GM13977 (cell line): Measurements from ENCODE around the gene MCTP2.
"Not testable (repeated sequence)": the region's sequence is repeated elsewhere in the genome, so short reads cannot be mapped to it uniquely, and the experiment has no call there.

ENCODE experiments used
- DNase-seq: peaks from one replicate; pipeline ENCODE4 v3.0.0; 2012; ENCODE audit warnings: low spot score
- CTCF ChIP-seq: IDR thresholded peaks from 2 replicates; pipeline ENCODE4 v1.5.1; 2012; ENCODE audit warnings: mild to moderate bottlenecking, control low read depth; ENCODE audit not compliant: insufficient read depth; ENCODE audit errors: extremely low read depth, missing control alignments
- in situ Hi-C: fragments of 300-500 bp; cut with MboI; formaldehyde crosslinking; loops from one replicate; pipeline ENCODE4 v1.12.0; 2022; ENCODE audit warnings: low sequenced_read_pairs, low pct_unique_long_range_greater_than_20kb, mixed read lengths, inconsistent platforms; ENCODE audit not compliant: unreplicated experiment

MCTP2 gene

DNA sequence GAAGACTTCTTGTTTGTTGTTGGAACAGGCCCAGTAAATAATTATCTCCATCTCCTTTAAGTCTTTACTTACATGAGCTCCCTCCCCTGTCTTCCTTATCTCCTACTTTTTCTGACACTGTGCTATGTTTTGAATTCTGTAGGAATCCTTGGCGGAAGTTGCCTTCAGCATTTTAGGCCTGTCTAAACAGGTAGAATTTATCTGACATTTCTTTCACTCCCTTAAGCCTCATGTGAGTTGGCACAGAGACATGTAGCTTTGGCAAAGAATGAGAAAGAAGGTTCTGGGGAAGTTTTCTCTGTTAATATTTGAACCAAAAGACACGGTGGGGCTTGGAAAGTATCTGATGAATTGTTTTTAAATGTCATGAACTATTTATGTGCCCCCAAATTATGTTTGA lies 8.1 kb downstream of the MCTP2 start:
- DNase-seq, result no peak
- TF ChIP-seq CTCF, result no peak
- in situ Hi-C loops, result no loop called here

GRCh38 chr15:94240480-94240879 lies 9.1 kb downstream of the MCTP2 start:
- DNase-seq, result no peak
- in situ Hi-C loops, result no loop called here
- no peak for TF ChIP-seq CTCF

DNA sequence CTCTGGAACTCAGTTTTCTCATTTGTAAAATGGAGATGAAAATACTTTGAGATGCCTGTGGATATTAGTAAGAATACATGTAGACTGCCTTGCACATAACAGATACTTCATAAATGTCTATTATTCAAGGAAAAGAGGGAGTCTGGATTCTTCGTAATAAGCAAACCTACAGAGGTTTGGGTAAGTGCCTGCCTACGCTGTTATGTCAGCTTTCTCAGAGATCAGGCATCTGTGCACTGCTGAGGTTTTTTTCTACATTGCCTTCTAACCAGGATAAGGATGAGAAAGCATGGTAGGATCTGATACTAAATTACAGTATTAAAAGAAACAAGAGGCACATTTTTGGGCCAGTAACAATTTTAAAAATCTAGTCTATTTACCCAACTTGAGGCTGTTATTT lies 10.9 kb downstream of the MCTP2 start:
- no peak for DNase-seq
- in situ Hi-C loops, result no loop called here
- TF ChIP-seq CTCF, result no peak

DNA sequence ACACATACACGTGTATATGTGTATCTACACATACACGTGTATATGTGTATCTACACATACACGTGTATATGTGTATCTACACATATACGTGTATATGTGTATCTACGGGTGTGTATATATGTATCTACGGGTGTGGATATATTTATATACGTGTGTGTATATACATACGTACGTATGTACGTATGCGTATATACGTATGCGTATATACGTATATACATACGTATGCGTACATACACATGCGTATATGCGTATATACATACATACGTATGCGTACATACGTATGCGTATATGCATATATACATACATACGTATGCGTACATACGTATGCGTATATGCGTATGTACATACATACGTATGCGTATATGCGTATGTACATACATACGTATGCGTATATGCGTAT lies 11.6 kb downstream of the MCTP2 start:
- in situ Hi-C loops, DNase-seq: not testable (repeated sequence)

DNA sequence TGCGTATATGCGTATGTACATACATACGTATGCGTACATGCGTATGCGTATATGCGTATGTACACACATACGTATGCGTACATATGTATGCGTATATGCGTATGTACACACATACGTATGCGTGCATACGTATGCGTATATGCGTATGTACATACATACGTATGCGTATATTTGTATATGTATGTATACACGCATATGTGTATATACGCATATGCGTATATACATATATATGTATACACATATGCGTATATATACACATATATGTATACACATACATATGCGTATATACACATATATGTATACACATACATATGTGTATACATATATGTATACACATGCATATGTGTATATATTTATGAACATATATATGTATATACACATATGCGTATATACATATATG lies 12.1 kb downstream of the MCTP2 start:
- TF ChIP-seq CTCF, result no peak
- DNase-seq, result no peak
- in situ Hi-C loops, result no loop called here

GRCh38 chr15:94246016-94246415 lies 14.7 kb downstream of the MCTP2 start:
- no peak for DNase-seq
- TF ChIP-seq CTCF, result no peak
- in situ Hi-C loops, result no loop called here

- in situ Hi-C loops, result no loop called here
- no peak for TF ChIP-seq CTCF
- no peak for DNase-seq
These were observed 16.7 kb downstream of the MCTP2 start for GRCh38 chr15:94247789-94248638.
